Measurements from ENCODE around the gene SETBP1.

Gene SETBP1

DNA sequence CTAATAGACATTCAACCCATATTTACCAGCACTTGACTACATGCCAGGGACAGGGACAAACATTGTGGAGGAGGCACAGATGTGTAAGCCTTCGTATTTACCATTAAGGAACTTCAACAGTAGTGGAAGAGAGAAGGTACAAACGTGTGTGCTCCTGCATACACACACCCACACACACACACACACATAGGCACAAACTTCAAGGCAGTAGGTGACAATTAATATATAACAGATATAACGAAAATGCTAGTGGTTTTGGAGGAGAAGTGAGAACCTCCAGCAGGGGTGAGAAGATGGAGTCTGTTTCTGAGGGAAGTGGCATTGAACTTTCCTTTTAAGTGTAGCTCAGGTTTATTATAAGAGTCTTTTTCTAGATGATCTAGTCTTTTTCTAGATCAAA is 231.1 kb downstream of the SETBP1 start:
- Histone ChIP-seq H3K9ac (ENCODE audit: low read length) (no peak overlapping the region), H3K4me3 (ENCODE audit: low read length) (no peak overlapping the region), H3K27me3 (ENCODE audit: control insufficient read depth, insufficient read depth, low read length) (no peaks in the 10 kb centered on the region), H3K27ac (ENCODE audit: low read length) (no peak overlapping the region), H3K36me3 (ENCODE audit: control insufficient read depth, low read depth, low read length) (no peaks in the 10 kb centered on the region), H3K9me3 (ENCODE audit: control insufficient read depth, low read depth, low read length) (no peaks in the 10 kb centered on the region), H3K4me1 (ENCODE audit: control insufficient read depth, low read depth, low read length) (no peaks in the 10 kb centered on the region)

DNA sequence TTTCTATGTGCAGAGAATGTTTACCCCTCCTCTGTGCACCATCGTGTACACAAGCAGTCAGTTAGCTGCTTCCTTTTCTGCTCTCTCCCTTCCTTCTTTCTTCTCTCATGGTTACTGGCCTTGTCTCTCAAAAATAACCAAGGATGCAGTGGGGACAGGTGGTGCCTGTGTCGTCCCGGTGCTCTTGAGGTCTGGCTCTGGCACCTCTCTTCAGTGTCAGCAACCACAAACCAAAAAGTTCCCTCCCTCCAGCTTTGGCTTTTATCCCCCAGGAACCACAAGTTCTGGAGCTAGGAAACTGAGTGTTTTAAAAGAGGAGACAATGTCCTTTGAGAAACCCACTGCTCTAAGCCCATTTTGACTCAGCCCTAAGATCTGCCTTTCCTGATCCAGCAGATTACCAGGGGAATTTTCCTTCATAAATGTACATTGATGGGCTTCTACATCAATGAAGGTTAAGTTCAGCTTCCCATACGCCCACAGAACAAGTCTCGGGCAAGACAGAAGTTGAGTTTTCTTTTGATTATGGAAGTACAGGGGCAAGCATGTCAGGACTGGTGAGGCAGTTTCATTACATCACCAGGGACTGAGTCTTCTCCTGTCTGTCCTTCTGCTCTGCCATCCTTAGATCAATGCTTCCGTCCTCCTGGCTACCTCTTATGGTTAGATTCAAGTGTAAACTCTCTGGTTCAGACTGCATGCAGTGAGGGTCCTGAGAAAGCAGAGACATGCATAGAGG is 232.2 kb downstream of the SETBP1 start:
- no peaks in the 10 kb centered on the region for H3K9me3 ChIP-seq (ENCODE audit: control insufficient read depth, low read depth, low read length)
- H3K27ac ChIP-seq (ENCODE audit: low read length), result no peak overlapping the region
- H3K4me3 ChIP-seq (ENCODE audit: low read length), result no peak overlapping the region
- H3K36me3 ChIP-seq (ENCODE audit: control insufficient read depth, low read depth, low read length), result no peaks in the 10 kb centered on the region
- no peaks in the 10 kb centered on the region for H3K27me3 ChIP-seq (ENCODE audit: control insufficient read depth, insufficient read depth, low read length)
- no peak overlapping the region for H3K9ac ChIP-seq (ENCODE audit: low read length)
- no peaks in the 10 kb centered on the region for H3K4me1 ChIP-seq (ENCODE audit: control insufficient read depth, low read depth, low read length)

DNA sequence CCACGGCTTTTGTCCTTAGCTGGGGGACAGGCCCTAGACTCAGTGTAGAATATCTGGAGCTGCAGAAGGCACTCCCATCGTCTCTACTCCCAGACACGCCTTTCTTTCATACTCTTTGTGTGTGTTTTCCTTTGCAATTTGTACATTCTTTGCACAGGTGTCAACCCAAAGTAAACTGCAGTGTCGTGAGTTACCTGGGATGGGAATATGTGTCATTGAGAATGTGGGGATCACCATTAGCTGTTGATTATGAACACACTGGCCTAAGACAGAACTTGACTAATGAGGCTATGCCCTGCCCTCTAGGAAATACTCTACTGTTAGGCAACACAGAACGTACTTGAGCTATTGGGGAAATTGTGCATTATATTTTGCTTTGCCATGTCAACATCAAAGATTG is 233.3 kb downstream of the SETBP1 start:
- Histone ChIP-seq H3K4me1 (ENCODE audit: control insufficient read depth, low read depth, low read length) (no peaks in the 10 kb centered on the region), H3K4me3 (ENCODE audit: low read length) (no peak overlapping the region), H3K27me3 (ENCODE audit: control insufficient read depth, insufficient read depth, low read length) (no peaks in the 10 kb centered on the region), H3K36me3 (ENCODE audit: control insufficient read depth, low read depth, low read length) (no peaks in the 10 kb centered on the region), H3K9me3 (ENCODE audit: control insufficient read depth, low read depth, low read length) (no peaks in the 10 kb centered on the region), H3K9ac (ENCODE audit: low read length) (no peak overlapping the region), H3K27ac (ENCODE audit: low read length) (no peak overlapping the region)

DNA sequence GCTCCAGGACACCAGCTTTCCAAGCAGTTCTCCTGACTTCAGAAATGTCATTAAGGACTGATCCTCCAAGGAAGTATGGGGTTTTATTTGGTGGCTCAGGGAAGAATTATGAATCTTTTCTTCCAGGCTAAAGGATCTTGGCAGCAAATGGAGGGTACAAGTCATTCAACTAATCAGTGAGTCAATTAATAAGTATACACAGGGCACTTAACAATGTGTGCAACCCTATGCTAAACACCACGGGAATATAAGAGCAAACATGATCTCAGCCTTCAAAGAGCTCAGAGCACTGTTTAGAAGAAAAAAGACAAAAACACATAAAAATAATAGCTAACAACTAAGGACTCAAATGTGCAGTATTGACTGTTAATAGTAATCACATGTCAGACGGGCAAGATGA is 234.5 kb downstream of the SETBP1 start:
- Histone ChIP-seq H3K36me3 (ENCODE audit: control insufficient read depth, low read depth, low read length) (no peaks in the 10 kb centered on the region), H3K9me3 (ENCODE audit: control insufficient read depth, low read depth, low read length) (no peaks in the 10 kb centered on the region), H3K4me3 (ENCODE audit: low read length) (no peak overlapping the region), H3K9ac (ENCODE audit: low read length) (no peak overlapping the region), H3K27ac (ENCODE audit: low read length) (no peak overlapping the region), H3K4me1 (ENCODE audit: control insufficient read depth, low read depth, low read length) (no peaks in the 10 kb centered on the region), H3K27me3 (ENCODE audit: control insufficient read depth, insufficient read depth, low read length) (no peaks in the 10 kb centered on the region)

DNA sequence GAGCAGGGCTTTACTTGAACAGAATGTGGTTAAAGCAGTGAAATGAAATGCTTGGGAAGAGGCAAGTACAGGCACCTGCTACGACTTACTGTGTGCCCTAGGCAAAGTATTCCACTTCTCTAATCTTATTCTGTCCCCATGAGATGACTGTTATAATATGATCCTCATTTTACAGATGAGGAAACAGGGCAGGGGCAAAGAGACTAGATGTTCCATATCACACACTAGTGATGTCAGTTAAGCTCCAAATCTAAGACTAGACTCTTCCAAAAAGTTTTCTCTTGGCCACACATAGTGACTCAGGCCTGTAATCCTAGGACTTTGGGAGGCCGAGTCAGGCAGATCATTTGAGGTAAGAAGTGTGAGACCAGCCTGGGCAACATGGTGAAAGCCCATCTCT is 235.0 kb downstream of the SETBP1 start:
- H3K9me3 ChIP-seq (ENCODE audit: control insufficient read depth, low read depth, low read length), result no peaks in the 10 kb centered on the region
- no peaks in the 10 kb centered on the region for H3K4me1 ChIP-seq (ENCODE audit: control insufficient read depth, low read depth, low read length)
- no peak overlapping the region for H3K9ac ChIP-seq (ENCODE audit: low read length)
- H3K27me3 ChIP-seq (ENCODE audit: control insufficient read depth, insufficient read depth, low read length), result no peaks in the 10 kb centered on the region
- no peaks in the 10 kb centered on the region for H3K36me3 ChIP-seq (ENCODE audit: control insufficient read depth, low read depth, low read length)
- H3K27ac ChIP-seq (ENCODE audit: low read length), result no peak overlapping the region
- no peak overlapping the region for H3K4me3 ChIP-seq (ENCODE audit: low read length)

DNA sequence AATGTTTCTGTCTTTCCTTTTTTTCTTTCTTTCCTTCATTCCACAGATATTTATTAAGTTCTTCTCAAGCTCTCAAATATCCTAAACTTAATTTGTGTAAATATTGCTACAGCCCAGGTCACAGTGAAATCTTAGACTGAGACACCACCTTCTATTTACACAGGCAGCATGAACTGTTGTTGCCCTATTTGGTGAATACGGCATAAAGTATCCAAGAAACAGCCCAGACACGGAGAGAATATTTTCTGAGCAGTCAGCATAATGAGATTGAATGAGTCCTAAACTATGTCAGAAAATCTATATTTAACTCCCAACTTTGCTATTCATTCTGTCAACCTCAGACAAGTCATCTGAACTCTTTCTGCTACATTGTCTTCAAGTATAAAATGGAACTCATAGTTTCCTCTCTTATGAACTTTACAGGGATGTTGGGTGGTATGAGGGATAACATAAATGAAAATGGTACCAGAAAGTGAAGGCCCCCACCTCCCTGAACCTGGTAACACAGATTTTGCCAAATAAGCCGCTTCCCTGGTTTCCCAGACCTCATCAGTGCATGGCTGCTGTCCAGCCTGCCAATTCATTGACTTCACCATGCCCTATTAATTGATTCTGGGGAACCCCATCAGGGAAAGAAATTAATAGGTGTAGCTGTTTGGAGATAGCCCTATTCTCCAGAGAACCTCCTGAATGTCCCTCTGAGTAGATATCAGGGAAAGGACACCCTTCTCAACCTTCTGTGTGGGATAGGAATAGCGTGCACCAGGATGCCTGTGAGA is 235.9 kb downstream of the SETBP1 start:
- H3K9ac ChIP-seq (ENCODE audit: low read length), result no peak overlapping the region
- no peaks in the 10 kb centered on the region for H3K9me3 ChIP-seq (ENCODE audit: control insufficient read depth, low read depth, low read length)
- no peak overlapping the region for H3K4me3 ChIP-seq (ENCODE audit: low read length)
- H3K4me1 ChIP-seq (ENCODE audit: control insufficient read depth, low read depth, low read length), result no peaks in the 10 kb centered on the region
- H3K27me3 ChIP-seq (ENCODE audit: control insufficient read depth, insufficient read depth, low read length), result no peaks in the 10 kb centered on the region
- no peaks in the 10 kb centered on the region for H3K36me3 ChIP-seq (ENCODE audit: control insufficient read depth, low read depth, low read length)
- no peak overlapping the region for H3K27ac ChIP-seq (ENCODE audit: low read length)

DNA sequence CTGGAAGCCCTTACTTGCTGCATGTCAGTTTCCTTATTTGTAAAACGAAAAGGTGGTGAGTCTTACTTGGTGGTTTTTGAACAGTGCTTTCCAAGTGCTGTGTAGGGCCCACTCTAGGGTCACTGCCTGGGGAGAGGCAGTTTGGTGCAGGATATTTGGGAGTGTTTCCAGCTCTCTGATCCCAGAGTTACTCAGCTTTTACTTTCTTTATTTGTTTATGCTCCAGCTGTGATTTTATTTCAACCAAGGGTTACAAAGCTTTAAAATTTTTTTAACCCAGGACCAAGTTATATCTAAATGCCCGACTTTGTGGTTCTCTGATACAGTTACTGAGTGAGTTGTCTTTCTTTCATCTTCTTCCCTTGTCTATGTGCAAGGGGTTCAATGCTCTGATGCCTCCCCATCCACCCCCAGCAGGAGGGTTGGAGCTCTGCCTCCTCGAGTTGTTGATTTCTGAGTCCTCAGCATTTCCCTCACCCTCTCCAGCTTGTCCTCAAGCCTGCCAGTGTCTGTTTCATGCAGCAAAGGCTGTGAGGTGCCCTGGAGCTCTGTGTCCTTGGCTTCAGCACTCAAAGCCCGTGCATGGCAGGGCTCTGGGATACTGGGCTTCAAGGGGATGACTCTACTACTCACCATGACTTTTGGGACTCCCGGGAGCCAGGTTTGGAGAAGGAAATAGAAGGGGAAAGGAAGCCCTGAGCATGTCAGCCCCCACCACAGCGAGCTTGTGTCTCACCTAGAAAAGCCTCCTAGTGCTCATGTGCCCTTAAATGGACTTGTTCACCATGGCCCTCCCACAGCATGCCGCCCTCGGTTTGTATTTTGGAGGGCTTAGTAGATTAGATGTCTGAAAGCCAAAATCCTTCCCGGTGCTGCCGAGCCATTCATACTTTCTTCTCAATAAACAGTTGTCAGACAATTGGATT is 236.8 kb downstream of the SETBP1 start:
- Histone ChIP-seq H3K27me3 (ENCODE audit: control insufficient read depth, insufficient read depth, low read length) (no peaks in the 10 kb centered on the region), H3K4me3 (ENCODE audit: low read length) (no peak overlapping the region), H3K9me3 (ENCODE audit: control insufficient read depth, low read depth, low read length) (no peaks in the 10 kb centered on the region), H3K36me3 (ENCODE audit: control insufficient read depth, low read depth, low read length) (no peaks in the 10 kb centered on the region), H3K9ac (ENCODE audit: low read length) (no peak overlapping the region), H3K4me1 (ENCODE audit: control insufficient read depth, low read depth, low read length) (no peaks in the 10 kb centered on the region), H3K27ac (ENCODE audit: low read length) (no peak overlapping the region)

DNA sequence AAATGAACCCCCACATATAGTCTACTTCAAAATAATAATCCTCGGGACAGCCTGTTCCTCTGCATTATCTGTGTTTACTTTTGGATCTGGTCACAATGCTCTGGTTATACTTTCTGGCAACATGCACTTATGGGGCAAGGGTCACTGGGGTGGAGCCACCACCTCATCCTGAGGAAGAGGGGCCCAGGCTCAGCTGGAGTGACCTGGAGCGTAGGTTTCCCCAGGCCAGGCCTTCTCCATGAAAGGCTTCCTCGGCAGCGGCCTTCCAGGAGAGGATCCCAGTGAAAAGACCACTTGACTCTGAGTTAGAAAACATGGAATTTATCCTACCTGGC is 237.4 kb downstream of the SETBP1 start:
- Histone ChIP-seq H3K4me1 (ENCODE audit: control insufficient read depth, low read depth, low read length) (no peaks in the 10 kb centered on the region), H3K9me3 (ENCODE audit: control insufficient read depth, low read depth, low read length) (no peaks in the 10 kb centered on the region), H3K27ac (ENCODE audit: low read length) (no peak overlapping the region), H3K9ac (ENCODE audit: low read length) (no peak overlapping the region), H3K27me3 (ENCODE audit: control insufficient read depth, insufficient read depth, low read length) (no peaks in the 10 kb centered on the region), H3K4me3 (ENCODE audit: low read length) (no peak overlapping the region), H3K36me3 (ENCODE audit: control insufficient read depth, low read depth, low read length) (no peaks in the 10 kb centered on the region)

DNA sequence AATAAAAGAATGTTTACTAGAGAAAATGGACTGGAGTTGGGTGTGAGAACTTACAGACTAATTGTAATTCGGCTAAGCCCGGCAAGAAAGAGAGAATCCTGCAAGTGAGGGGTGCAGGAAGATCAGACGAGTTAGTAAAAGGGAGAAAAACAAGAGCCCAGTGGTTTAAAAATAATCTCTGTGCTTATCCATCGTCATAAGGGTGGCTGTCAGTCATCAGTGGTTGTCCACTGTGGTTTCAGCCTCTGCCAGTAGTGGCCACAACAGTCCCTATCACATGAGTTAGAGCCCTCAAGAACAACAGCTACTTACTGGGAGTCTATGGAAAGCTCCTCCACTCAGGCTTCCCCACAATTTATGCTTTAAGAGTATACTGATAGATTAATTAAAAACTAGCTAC is 239.8 kb downstream of the SETBP1 start:
- Histone ChIP-seq H3K4me1 (ENCODE audit: control insufficient read depth, low read depth, low read length) (no peaks in the 10 kb centered on the region), H3K27ac (ENCODE audit: low read length) (no peak overlapping the region), H3K9me3 (ENCODE audit: control insufficient read depth, low read depth, low read length) (no peaks in the 10 kb centered on the region), H3K27me3 (ENCODE audit: control insufficient read depth, insufficient read depth, low read length) (no peaks in the 10 kb centered on the region), H3K9ac (ENCODE audit: low read length) (no peak overlapping the region), H3K4me3 (ENCODE audit: low read length) (no peak overlapping the region), H3K36me3 (ENCODE audit: control insufficient read depth, low read depth, low read length) (no peaks in the 10 kb centered on the region)

DNA sequence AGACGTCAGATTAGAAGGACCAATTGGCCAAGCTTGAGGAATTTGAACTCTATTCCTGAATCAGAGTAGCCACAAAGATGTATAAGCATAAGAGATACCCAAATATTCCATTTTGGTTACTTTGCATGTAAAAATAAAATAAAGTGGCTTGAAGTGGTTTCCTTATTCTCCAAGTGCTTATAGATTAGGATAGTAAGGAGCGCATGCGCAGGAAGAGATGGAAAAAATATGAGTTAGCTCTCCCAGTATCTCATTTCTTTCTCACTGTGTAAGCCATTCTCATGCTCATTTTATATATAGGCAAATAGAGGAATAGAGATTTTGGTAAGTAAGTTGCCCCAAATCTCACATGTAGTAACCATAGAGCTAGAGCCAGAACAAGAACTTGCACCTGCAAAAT is 241.3 kb downstream of the SETBP1 start:
- H3K9ac ChIP-seq (ENCODE audit: low read length), result no peak overlapping the region
- no peak overlapping the region for H3K27ac ChIP-seq (ENCODE audit: low read length)
- no peak overlapping the region for H3K4me3 ChIP-seq (ENCODE audit: low read length)
- no peaks in the 10 kb centered on the region for H3K9me3 ChIP-seq (ENCODE audit: control insufficient read depth, low read depth, low read length)
- H3K36me3 ChIP-seq (ENCODE audit: control insufficient read depth, low read depth, low read length), result no peaks in the 10 kb centered on the region
- no peaks in the 10 kb centered on the region for H3K4me1 ChIP-seq (ENCODE audit: control insufficient read depth, low read depth, low read length)
- no peaks in the 10 kb centered on the region for H3K27me3 ChIP-seq (ENCODE audit: control insufficient read depth, insufficient read depth, low read length)

DNA sequence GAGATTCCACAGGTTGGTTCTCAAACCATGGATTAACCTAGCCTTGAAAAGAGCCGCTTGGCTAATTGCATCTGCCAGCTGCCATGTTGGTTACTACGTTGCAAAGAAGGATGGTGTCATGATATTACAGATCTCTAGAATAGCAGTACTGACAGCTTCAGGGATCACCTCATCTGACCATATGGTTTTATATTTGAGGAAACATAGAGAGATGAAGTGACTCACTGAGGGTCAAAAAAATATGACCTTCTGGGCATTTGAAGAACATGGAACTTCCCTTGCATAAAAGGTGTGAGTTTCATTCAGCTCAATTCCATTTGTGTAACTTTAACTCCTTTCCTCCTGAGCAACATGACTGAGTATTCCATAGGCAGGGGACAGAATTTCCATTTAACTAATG is 242.3 kb downstream of the SETBP1 start:
- Histone ChIP-seq H3K27ac (ENCODE audit: low read length) (no peak overlapping the region), H3K27me3 (ENCODE audit: control insufficient read depth, insufficient read depth, low read length) (no peaks in the 10 kb centered on the region), H3K4me1 (ENCODE audit: control insufficient read depth, low read depth, low read length) (no peaks in the 10 kb centered on the region), H3K9me3 (ENCODE audit: control insufficient read depth, low read depth, low read length) (no peaks in the 10 kb centered on the region), H3K9ac (ENCODE audit: low read length) (no peak overlapping the region), H3K4me3 (ENCODE audit: low read length) (no peak overlapping the region), H3K36me3 (ENCODE audit: control insufficient read depth, low read depth, low read length) (no peaks in the 10 kb centered on the region)

All from iPS-18a (cell line).